Upper lobe of left lung (tissue), 4 donors: ENCODE measurements around the gene PRDM11.

Experiments
- POLR2AphosphoS5 ChIP-seq, 2 donors: sonication (generic); formaldehyde crosslinking; IDR thresholded peaks; one replicate each; pipeline ENCODE4 v1.5.1; 2017; ENCODE audit warnings: antibody characterized with exemption in 2 of 2
- TF ChIP-seq, protein P1 (sequence below), 6 experiments: fragments of 450-650 bp in 4 of 6; fragments of 200-600 bp in 2 of 6; sonication (generic) in 2 of 6; IDR thresholded peaks; one replicate each; pipeline ENCODE4 v1.5.1; 2016 to 2019; ENCODE audit warnings: antibody characterized with exemption in 6 of 6

DNA sequence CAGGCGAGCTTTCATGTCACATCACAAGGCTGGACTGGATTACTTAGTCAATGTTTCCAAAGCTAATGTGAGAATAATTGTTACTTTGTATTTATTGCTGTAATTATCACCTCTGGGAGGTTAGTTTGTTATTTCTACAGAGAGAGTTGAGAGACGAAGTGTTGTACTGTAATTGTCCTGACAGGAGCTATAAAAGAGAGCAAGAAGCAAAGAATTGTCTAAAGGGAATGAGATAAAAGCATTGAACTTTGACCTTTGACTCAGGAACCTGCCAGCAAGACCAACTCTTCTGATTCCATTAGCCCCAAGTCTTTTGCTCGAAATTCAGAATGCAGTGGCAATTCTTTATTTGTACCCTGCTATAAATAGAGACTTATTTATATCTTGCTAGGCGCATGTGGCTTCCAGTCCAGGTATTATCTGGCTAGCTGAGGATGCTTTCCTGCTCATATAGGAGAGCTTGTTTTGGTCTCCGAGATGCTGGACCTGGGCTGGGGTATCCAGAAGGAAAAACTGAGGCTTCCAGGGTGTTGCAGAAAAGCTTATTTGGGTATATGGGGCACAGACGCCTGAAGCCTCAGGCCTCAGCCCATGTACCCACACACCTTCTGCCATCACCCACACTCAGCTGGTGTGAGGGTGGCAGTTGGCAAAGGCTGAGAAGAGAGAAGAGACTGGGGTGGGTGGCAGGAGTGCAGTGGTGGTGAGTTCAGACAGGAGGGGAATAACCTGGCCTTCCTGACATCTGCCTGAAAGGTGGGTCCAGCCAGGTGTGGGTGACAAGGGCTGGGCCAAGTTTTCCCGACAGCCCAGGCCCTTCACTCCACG lies 99.0 kb downstream of the PRDM11 start:
- no peak for TF ChIP-seq POLR2AphosphoS5 (IDR thresholded peaks at IDR 0.05)
- TF ChIP-seq, protein P1, sequence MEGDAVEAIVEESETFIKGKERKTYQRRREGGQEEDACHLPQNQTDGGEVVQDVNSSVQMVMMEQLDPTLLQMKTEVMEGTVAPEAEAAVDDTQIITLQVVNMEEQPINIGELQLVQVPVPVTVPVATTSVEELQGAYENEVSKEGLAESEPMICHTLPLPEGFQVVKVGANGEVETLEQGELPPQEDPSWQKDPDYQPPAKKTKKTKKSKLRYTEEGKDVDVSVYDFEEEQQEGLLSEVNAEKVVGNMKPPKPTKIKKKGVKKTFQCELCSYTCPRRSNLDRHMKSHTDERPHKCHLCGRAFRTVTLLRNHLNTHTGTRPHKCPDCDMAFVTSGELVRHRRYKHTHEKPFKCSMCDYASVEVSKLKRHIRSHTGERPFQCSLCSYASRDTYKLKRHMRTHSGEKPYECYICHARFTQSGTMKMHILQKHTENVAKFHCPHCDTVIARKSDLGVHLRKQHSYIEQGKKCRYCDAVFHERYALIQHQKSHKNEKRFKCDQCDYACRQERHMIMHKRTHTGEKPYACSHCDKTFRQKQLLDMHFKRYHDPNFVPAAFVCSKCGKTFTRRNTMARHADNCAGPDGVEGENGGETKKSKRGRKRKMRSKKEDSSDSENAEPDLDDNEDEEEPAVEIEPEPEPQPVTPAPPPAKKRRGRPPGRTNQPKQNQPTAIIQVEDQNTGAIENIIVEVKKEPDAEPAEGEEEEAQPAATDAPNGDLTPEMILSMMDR (IDR thresholded peaks at IDR 0.05), result no peak
